GM19351 (cell line): Measurements from ENCODE around the gene CCDC57.

Source experiments
- ATAC-seq: cut with Tn5 transposase; IDR thresholded peaks from one replicate; pipeline ENCODE4 v1.9.1; 2021; ENCODE audit warnings: mild to moderate bottlenecking, moderate library complexity; ENCODE audit not compliant: unreplicated experiment

CCDC57 gene

DNA sequence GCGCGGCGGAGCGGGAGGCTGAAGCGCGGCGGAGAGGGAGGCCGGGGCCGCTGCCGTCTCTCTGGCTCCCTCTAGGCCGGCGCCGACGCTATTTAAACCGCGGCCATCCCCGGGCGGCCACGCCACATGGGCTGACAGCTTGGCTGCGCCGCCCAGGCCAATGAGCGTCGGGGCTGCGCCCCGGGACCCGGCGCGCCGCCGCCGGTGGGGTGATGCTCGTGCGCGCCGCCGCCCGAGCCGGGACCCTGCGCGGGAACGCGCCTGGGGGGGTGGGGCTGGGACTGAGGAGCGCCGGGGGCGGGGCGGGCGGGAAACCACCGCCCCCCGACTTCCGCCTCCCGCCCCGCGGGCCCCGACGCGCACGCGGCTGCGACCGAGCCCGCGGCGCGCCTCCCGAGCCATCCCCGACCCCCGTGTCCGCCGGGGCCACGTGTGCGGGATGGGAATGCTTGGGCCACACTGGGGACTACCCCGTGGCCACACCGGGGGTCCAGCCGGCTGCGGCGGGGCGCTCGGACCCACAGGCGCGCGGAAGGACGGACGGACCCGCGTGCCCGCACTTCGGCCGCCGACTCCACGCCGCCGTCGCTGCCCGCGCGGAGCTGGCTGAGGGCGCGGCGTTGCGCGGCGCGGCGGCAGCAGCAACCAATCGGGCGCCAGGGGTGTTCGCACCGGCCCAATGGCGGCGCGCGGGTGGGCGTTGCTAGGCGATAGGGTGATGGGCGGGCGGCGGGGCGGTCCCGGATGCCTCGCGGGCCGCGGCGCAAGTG is 114.3 kb downstream of the CCDC57 start, which contains the start of gene FASN:
TSS of gene FASN (minus strand) at position 68 of the 770 bp plus-strand sequence. CDS start 1,791 bp downstream, outside the sequence.
- ATAC-seq: peak; percentile 71

DNA sequence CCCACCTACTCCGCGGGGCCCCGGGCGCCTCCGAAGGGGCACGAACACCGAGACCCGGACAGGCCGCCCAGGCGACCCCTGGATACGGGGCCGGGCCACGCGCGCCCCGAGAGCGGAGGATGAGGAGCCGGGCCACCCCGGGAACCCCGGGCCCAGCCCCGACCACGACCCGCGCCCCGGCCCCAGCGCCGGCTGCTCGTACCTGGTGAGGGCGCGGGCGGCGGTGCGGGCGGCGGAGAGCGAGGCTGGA is 114.8 kb downstream of the CCDC57 start:
- peak; percentile 4 for ATAC-seq

DNA sequence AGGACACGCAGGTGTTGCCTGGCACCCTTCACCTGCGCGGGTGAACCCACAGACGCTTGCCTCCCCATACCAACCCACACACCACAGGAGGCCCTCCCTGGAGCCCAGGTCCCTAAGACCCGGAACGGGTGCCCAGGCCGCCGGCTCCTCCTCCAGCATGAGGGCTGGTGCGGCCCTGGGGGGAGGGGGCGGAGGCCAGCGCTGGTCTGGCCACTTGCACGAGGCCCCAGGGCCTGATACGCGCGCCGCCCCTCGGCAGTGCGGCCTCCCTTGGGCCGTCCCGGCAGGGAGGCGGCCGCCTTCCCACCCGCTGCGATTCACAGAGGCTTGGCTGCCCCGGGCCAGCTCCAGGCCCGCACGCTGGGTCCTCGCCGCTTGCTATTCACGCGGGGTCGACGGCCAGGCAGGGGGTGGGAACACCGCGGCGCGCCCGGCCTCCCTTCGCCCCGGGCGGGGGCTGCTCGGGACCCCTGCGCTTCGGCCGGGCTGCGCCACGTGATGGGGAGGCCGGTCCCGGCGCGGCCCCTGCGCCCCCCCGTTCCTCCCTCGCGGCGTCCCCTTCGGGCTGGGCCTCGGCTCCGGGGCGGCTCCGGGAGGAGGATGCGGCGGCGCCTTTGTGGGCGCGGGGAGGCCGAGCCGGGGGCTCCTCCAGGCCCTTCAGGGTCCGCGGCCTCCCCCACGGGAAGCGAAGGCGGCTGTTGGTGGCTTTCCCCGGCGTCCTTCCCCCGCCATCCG is 115.3 kb downstream of the CCDC57 start:
- ATAC-seq: no peak

DNA sequence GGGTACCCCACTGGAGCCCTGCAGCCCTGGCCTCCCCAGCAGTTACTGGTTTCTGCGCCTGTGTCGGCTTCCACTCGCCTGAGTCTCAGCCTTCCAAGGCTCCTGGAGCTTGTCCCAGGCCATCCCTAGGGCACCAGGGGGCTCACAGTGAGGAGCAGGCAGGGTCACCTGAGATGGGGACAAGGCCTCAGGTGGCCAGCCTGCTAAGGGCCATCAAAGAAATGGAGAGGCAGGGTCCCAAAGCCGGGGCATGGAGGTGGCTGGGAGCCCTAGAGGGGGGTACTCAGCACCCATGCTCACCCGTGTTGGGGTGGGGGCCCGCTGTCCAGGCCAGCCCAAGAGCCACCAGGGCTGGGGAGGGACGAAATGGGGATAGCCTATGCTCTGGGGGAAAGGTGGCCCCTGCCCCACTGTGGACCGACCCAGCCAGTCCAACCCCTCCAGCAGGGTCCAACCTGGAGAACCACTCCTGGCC is 115.9 kb downstream of the CCDC57 start:
- ATAC-seq: no peak

DNA sequence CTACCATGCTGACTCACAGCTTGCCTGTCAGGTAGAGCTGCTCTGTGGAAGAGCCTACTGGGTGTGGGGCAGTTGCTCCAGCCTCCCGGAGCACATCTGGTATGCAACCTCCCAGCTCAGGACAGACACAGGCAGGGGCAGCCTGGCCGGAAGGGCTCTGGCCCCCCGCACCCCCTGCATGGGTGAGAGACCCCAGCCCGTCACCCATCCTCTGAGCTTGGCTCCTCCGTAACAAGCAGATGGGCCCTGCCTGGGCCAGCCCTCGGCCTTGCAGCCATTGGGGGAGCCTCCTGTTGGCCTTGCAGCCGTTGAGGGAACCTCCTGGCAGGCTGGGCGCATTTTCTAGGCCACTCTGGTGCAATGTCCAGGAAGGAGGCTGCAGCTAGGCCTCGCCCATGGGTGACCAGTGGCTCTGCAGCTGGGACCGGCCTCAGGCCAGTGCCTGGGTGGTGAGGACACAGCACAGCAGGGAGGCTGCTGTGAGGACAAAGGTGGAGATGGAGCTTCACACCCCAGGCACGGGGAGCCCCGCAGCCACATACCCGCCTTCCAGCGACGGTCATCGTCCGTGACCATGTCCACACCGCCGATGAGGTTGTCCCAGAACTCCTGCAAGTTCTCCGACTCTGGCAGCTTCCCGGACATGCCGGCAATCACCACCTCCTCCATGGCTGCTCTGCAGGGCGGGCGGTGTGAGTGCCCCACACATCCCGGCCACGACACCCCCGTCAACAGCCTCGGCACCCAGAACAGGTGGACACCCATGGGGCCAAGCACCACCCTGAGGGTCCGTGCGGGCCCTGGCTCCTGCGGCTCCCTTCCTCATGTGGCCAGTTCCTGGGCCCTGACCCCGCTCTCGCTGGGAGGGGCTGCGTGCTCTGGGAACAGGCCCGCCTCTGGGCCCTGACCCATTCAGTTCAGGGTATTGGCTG is 116.6 kb downstream of the CCDC57 start:
- ATAC-seq: no peak

DNA sequence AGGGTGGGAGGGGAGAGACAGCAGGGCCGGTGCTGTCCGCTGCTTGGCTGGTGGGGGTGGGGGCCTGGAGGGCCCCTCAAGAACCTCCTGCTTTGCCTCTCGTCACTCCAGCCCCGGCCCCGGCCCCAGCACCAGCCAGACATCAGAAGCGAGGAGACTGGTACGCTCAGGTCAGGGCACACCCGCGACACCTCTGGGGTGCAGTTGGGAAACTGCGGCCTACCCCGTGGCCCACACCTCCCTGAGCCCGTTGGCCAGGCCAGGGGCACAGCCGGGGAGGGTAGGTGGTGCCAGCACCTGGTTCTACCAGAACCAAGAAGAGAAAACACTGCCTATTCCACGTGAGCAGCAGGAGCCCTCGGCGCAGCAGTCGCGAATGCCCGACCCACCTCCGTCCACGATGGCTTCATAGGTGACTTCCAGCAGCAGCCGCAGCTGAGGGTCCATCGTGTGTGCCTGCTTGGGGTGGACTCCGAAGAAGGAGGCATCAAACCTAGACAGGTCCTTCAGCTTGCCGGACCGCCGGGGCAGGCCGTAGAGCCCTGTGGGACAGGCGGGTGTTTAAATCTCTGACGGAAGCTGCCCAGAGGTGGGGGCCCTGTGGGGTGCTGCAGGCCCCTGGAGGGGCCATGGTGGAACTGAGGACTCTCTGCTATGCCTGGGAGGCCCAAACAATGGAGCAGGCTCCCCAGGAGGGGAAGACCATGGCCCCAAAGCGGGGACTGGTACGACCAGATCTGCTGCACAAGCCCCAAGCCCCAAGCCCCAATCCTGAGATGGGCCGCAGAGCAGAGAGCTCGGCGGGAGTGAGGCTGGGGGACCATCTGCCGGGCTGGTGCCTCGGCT is 117.5 kb downstream of the CCDC57 start:
- no peak for ATAC-seq

DNA sequence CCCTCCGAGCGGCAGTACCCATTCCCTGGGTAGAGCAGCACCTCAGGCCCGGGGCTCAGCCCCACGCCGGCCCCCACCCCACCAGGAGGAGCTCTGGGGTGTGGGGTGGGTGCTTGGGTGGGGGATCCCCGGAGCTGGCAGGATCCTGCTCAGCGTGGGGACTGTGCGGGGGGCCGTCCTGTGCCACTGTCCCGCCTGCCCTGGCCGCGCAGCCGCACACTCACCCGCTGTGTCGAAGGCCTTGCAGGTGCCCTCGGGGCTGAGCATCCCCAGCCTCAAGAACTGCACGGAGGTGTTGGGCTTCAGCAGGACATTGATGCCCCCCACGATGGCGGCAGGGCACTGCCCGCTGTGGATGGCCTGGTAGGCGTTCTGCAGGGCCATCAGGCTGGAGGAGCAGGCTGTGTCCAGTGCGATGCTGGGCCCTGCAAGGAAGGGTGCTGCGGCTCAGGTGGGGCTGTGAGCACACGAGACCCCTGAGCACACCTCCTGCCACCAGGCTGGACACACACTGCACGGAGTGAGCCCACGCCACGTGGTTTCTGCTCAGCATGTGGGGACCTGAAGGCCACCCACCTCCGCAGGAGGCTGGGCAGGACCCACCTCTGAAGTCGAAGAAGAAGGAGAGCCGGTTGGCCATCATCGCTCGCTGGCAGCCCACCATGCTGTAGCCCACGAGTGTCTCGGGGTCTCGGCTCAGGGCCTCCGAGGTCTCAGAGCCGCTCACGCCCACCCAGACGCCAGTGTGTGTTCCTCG is 119.5 kb downstream of the CCDC57 start:
- no peak for ATAC-seq

DNA sequence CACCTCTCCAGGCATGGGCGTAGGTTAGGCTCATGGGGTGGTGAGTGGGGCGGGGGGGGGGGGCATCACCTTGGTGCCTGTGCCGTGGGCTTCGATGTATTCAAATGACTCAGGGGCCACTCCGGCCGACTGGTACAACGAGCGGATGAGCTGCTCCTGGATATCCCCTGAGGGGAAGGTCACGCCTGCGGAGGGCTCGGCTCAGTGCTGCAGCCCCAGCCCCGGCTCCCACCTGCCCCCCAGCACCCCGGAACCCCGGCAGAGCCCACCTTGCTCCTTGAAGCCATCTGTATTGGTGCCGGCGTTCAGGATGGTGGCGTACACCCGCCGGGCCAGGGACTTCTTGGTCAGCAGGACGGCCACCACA is 120.0 kb downstream of the CCDC57 start:
- ATAC-seq: no peak

DNA sequence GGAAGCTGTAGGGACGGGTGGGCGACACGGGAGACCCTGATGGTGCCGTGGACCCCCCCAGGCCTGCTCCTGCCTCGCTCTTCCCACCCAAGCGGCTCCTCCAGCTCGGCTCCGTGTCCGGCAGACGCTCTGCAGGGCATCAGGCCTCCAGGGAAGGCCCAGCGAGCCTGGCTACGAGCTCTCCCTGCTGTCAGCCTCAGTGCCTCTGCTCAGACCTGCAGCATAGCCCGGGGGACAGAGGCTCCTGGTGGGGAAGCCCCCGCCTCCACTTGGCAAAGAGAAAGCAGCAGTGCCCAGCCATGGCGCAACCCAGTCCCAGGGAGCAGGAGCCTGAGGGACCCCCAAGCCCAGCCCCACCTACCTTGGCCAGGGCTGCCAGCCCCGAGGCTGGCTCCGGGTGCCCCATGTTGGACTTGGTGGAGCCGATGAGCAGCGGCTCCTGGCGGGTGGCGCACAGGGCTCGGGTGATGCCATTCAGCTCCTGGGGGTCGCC is 120.5 kb downstream of the CCDC57 start:
- no peak for ATAC-seq

DNA sequence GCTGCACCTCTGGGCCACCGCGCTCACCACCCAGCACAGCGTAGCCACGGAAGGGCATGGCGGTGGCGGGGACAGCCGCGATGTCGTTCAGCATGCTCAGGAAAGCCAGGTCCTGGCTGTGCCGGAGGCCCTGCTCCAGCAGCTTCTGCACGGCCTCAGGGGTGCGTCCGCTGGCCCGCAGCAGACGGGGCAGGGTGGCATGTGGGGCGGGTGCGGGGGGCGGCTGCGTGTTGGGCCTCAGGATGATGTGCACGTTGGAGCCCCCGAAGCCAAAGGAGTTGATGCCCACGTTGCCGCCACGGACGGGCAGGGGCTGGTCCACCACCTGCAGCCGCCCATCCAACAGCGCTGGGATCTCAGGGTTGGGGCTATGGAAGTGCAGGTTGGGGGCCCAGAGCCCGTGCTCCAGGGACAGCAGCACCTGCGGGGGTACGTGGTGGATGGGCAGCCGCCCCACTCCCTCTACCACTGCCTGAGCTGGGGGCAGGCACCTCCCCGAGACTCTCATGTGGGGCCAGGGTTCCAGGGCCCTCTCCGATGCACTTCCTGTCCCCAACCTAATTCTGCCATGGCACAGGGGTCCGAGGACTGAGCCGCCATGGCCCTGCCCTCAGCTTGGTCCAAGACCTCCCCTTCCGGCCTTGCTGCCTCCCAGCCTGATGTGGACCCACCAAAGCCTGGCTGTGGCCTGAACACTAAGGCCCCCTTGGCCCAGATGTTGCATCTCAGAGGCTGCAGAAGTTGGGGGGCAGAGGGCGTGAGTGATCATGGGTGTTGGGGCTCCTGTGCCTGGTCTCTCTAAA is 121.2 kb downstream of the CCDC57 start:
- no peak for ATAC-seq

DNA sequence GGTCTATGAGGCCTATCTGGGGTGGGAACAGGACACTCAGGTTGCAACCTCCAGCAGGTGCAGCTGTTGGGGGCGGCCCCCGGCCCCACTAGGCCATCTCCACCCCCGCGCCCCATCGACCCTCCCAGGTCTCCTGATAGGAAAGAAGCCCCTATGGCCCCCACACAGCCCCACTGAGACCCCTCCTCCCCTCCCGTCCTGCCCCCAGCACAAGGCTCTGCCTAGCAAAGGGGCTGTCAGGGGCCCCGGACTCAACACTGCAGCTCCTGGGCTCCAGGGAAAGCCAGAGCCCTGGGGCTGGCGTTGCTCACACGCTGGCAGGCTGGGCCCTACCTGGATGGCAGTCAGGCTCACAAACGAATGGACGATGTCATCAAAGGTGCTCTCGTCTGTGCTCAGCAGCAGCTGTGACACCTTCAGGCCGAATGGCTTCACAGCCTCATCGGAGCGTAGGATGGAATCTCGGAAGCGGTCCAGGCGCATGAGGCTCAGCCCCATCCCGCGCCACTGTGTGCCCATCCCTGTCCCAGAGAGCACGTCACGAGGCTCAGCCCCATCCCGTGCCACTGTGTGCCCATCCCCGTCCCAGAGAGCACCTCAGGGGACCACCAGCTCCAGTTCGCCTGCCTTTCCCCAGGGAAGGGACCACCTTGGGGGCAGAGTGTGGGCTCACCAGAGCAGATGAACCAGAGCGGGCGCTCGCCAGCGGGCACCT is 121.9 kb downstream of the CCDC57 start:
- ATAC-seq: no peak

DNA sequence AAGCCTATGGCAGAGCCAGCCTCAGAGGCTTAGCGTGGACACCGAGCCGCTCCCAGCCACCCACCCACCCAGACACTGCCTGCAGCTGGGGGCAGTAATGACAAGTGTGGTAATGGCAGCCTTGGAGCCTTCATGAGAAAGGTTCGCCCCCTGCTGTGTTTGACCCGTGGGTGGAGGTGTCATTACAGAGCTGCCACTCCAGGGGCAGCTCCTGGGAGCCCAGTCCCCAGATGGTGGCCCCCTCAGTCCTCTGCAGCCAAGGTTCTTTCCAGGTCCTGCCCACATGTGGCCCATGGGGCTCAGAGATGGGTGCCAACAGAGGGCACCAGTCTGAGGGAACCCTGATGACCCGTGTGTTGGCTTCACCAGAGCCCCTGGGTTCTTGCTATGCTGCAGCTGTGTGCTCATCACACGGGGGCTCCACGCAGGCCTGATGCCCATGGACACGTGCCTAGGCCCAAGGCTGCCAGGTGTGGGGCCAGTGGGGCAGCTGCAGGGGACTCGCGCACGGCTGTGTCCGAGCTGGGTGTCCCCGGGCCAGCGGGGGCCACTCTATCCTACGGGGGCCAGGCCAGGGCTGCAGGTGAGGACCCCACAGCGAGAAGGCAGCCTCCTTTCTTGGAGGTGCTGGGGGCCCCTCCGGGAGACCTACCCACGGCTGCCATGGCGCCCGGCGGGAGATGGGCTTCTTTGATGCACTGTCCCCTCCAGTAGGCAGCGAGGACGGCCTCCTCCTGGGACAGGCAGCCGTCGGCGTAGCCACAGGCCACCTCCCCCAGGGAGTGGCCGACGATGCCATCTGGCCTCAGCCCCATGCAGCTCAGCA is 122.7 kb downstream of the CCDC57 start:
- ATAC-seq: no peak

DNA sequence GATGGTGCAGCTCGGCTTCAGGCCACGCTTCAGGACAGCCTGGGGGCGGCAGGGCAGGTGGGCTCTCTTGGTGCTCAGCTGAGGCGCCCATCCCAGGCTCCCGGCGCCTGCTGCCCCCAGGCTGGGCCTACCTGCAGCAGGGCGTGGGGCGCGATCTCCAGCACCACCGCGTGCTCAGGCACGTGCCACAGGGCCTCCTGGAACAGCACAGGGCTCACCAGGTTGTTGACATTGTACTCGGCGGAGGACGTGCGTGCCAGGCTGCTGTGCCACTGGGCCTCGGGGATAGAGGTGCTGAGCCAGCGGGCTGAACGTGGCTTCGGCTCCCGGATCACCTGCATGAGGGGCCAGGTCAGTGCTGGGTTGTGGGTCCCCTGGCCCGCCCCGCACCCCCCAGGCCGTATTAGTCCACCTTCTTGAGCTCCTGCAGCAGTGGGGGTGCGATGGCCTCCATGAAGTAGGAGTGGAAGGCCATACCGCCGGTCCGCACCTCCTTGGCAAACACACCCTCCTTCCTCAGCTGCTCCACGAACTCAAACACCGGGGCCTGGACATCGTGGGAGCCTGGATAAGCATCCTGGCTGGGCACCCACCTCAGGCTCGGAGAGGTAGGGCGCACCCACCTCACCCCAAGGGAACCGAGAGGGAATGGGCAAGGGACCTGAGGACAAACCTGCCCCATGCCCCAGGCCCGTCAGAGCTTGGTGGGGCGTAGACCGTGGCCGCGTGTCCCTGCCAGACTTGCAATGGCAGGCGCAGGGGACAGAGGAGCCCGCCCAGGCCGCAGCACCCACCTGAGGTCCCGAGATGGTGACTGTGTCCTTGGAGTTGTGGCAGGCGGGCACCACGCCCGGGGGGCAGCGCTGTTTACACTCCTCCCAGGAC is 123.6 kb downstream of the CCDC57 start:
- ATAC-seq: no peak

DNA sequence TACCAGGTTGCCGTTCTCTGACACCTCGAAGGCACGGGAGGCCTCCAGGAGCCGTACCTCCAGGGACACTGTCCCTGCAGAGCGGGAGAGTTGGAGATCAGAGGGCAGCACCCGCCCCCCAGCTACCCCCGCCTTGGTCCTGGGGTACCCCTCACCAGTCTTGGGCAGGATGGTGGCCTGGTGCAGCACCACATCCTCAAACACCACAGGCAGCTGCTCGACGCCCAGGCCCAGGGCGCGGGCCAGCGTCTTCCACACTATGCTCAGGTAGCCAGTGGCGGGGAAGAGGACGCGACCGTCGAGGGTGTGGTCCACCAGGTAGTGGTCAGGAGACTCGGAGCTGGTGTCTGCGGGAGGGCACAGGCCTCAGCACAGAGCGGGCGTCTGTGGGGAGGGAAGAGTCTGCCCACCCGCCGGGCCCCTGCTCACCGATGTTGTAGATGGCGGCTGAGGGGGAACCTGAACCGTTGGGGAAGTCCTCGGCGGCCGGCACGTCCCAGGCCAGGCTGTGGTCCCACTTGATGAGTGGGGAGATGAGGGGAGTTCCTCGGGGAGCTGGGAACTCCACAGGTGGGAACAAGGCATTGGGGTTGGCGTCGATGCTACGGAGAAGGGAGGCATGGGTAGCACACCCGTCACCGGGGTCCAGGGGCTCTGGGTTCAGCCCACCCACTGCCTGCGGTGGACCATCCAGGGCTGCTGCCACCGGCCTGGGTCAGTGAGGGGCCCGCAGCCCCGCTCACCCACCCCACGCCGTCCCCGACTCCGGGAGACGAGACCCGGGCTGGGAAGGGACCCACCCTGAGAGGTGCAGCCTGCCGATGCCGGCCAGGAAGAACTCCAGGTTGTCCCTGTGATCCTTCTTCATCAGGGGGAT is 124.4 kb downstream of the CCDC57 start:
- ATAC-seq: no peak
